ENCODE results near the gene PPP4C.
"Not testable (repeated sequence)": the region's sequence is repeated elsewhere in the genome, so short reads cannot be mapped to it uniquely, and the experiment has no call there.

Gene PPP4C

GRCh38 chr16:30040690-30041089, 35.1 kb upstream of the PPP4C start:
- not testable (repeated sequence) for H3K4me1 ChIP-seq (ENCODE audit: control insufficient read depth, insufficient read depth, low read length); H3K4me3 ChIP-seq (ENCODE audit: low read depth, low read length); H3K36me3 ChIP-seq (ENCODE audit: control insufficient read depth, insufficient read depth, low read length); H3K9ac ChIP-seq (ENCODE audit: low read depth, low read length); H3K27me3 ChIP-seq (ENCODE audit: control insufficient read depth, insufficient read depth, low read length); H3K9me3 ChIP-seq (ENCODE audit: control insufficient read depth, insufficient read depth, low read length)

GRCh38 chr16:30041841-30042240, 34.0 kb upstream of the PPP4C start:
- no peaks in the 10 kb centered on the region for H3K9me3 ChIP-seq (ENCODE audit: control insufficient read depth, insufficient read depth, low read length)
- H3K4me1 ChIP-seq (ENCODE audit: control insufficient read depth, insufficient read depth, low read length) = no peaks in the 10 kb centered on the region
- peaks cover 6% of the 10 kb centered on the region for H3K27me3 ChIP-seq (ENCODE audit: control insufficient read depth, insufficient read depth, low read length)
- H3K36me3 ChIP-seq (ENCODE audit: control insufficient read depth, insufficient read depth, low read length) = no peaks in the 10 kb centered on the region
- H3K9ac ChIP-seq (ENCODE audit: low read depth, low read length) = no peak overlapping the region
- H3K4me3 ChIP-seq (ENCODE audit: low read depth, low read length) = no peak overlapping the region

GRCh38 chr16:30046178-30046577, 29.6 kb upstream of the PPP4C start:
- no peak overlapping the region for H3K9ac ChIP-seq (ENCODE audit: low read depth, low read length)
- H3K36me3 ChIP-seq (ENCODE audit: control insufficient read depth, insufficient read depth, low read length) = no peaks in the 10 kb centered on the region
- no peaks in the 10 kb centered on the region for H3K9me3 ChIP-seq (ENCODE audit: control insufficient read depth, insufficient read depth, low read length)
- H3K4me1 ChIP-seq (ENCODE audit: control insufficient read depth, insufficient read depth, low read length) = no peaks in the 10 kb centered on the region
- H3K4me3 ChIP-seq (ENCODE audit: low read depth, low read length) = no peak overlapping the region
- H3K27me3 ChIP-seq (ENCODE audit: control insufficient read depth, insufficient read depth, low read length) = peaks cover 5% of the 10 kb centered on the region

GRCh38 chr16:30046588-30046987, 29.2 kb upstream of the PPP4C start:
- Histone ChIP-seq H3K36me3 (ENCODE audit: control insufficient read depth, insufficient read depth, low read length) (no peaks in the 10 kb centered on the region), H3K9me3 (ENCODE audit: control insufficient read depth, insufficient read depth, low read length) (no peaks in the 10 kb centered on the region), H3K4me1 (ENCODE audit: control insufficient read depth, insufficient read depth, low read length) (no peaks in the 10 kb centered on the region), H3K4me3 (ENCODE audit: low read depth, low read length) (no peak overlapping the region), H3K27me3 (ENCODE audit: control insufficient read depth, insufficient read depth, low read length) (peaks cover 5% of the 10 kb centered on the region), H3K9ac (ENCODE audit: low read depth, low read length) (no peak overlapping the region)

GRCh38 chr16:30049871-30050270, 25.9 kb upstream of the PPP4C start:
- Histone ChIP-seq H3K36me3 (ENCODE audit: control insufficient read depth, insufficient read depth, low read length) (no peaks in the 10 kb centered on the region), H3K27me3 (ENCODE audit: control insufficient read depth, insufficient read depth, low read length) (peaks cover 8% of the 10 kb centered on the region), H3K9me3 (ENCODE audit: control insufficient read depth, insufficient read depth, low read length) (no peaks in the 10 kb centered on the region), H3K4me3 (ENCODE audit: low read depth, low read length) (no peak overlapping the region), H3K9ac (ENCODE audit: low read depth, low read length) (no peak overlapping the region), H3K4me1 (ENCODE audit: control insufficient read depth, insufficient read depth, low read length) (peaks cover 2% of the 10 kb centered on the region)

- Histone ChIP-seq H3K4me3 (ENCODE audit: low read depth, low read length) (no peak overlapping the region), H3K9ac (ENCODE audit: low read depth, low read length) (no peak overlapping the region)
These were observed 24.3 kb upstream of the PPP4C start for GRCh38 chr16:30051518-30051917.

GRCh38 chr16:30052671-30053372, 23.0 kb upstream of the PPP4C start:
- H3K9me3 ChIP-seq (ENCODE audit: control insufficient read depth, insufficient read depth, low read length) = no peaks in the 10 kb centered on the region
- no peaks in the 10 kb centered on the region for H3K36me3 ChIP-seq (ENCODE audit: control insufficient read depth, insufficient read depth, low read length)
- peaks cover 2% of the 10 kb centered on the region for H3K4me1 ChIP-seq (ENCODE audit: control insufficient read depth, insufficient read depth, low read length)
- H3K4me3 ChIP-seq (ENCODE audit: low read depth, low read length) = peak overlapping the region; percentile 78
- no peak overlapping the region for H3K9ac ChIP-seq (ENCODE audit: low read depth, low read length)
- peaks cover 3% of the 10 kb centered on the region for H3K27me3 ChIP-seq (ENCODE audit: control insufficient read depth, insufficient read depth, low read length)

More at GRCh38 chr16:30051518-30051917, 24.3 kb upstream of the PPP4C start:
- H3K4me1 ChIP-seq (ENCODE audit: control insufficient read depth, insufficient read depth, low read length) = peaks cover 2% of the 10 kb centered on the region
- H3K36me3 ChIP-seq (ENCODE audit: control insufficient read depth, insufficient read depth, low read length) = no peaks in the 10 kb centered on the region
- no peaks in the 10 kb centered on the region for H3K9me3 ChIP-seq (ENCODE audit: control insufficient read depth, insufficient read depth, low read length)
- peaks cover 7% of the 10 kb centered on the region for H3K27me3 ChIP-seq (ENCODE audit: control insufficient read depth, insufficient read depth, low read length)

- peak overlapping the region; percentile 78 for H3K4me3 ChIP-seq (ENCODE audit: low read depth, low read length)
- H3K4me1 ChIP-seq (ENCODE audit: control insufficient read depth, insufficient read depth, low read length) = peaks cover 2% of the 10 kb centered on the region
- no peak overlapping the region for H3K9ac ChIP-seq (ENCODE audit: low read depth, low read length)
- H3K36me3 ChIP-seq (ENCODE audit: control insufficient read depth, insufficient read depth, low read length) = no peaks in the 10 kb centered on the region
- H3K27me3 ChIP-seq (ENCODE audit: control insufficient read depth, insufficient read depth, low read length) = peaks cover 3% of the 10 kb centered on the region
- no peaks in the 10 kb centered on the region for H3K9me3 ChIP-seq (ENCODE audit: control insufficient read depth, insufficient read depth, low read length)
These were observed 22.3 kb upstream of the PPP4C start for GRCh38 chr16:30053376-30054015.

- no peak overlapping the region for H3K4me3 ChIP-seq (ENCODE audit: low read depth, low read length)
- H3K27me3 ChIP-seq (ENCODE audit: control insufficient read depth, insufficient read depth, low read length) = peaks cover 3% of the 10 kb centered on the region
- H3K9ac ChIP-seq (ENCODE audit: low read depth, low read length) = no peak overlapping the region
- no peaks in the 10 kb centered on the region for H3K36me3 ChIP-seq (ENCODE audit: control insufficient read depth, insufficient read depth, low read length)
- no peaks in the 10 kb centered on the region for H3K9me3 ChIP-seq (ENCODE audit: control insufficient read depth, insufficient read depth, low read length)
- H3K4me1 ChIP-seq (ENCODE audit: control insufficient read depth, insufficient read depth, low read length) = peaks cover 2% of the 10 kb centered on the region
These were observed 21.3 kb upstream of the PPP4C start for GRCh38 chr16:30054451-30054850.

- no peak overlapping the region for H3K4me3 ChIP-seq (ENCODE audit: low read depth, low read length)
- H3K36me3 ChIP-seq (ENCODE audit: control insufficient read depth, insufficient read depth, low read length) = no peaks in the 10 kb centered on the region
- H3K9ac ChIP-seq (ENCODE audit: low read depth, low read length) = no peak overlapping the region
- H3K27me3 ChIP-seq (ENCODE audit: control insufficient read depth, insufficient read depth, low read length) = peaks cover 3% of the 10 kb centered on the region
- H3K4me1 ChIP-seq (ENCODE audit: control insufficient read depth, insufficient read depth, low read length) = peaks cover 2% of the 10 kb centered on the region
- no peaks in the 10 kb centered on the region for H3K9me3 ChIP-seq (ENCODE audit: control insufficient read depth, insufficient read depth, low read length)
These were observed 20.7 kb upstream of the PPP4C start for GRCh38 chr16:30054959-30055553.

GRCh38 chr16:30060346-30060745, 15.4 kb upstream of the PPP4C start:
- H3K4me1 ChIP-seq (ENCODE audit: control insufficient read depth, insufficient read depth, low read length) = peaks cover 5% of the 10 kb centered on the region
- no peaks in the 10 kb centered on the region for H3K27me3 ChIP-seq (ENCODE audit: control insufficient read depth, insufficient read depth, low read length)
- H3K36me3 ChIP-seq (ENCODE audit: control insufficient read depth, insufficient read depth, low read length) = no peaks in the 10 kb centered on the region
- H3K9ac ChIP-seq (ENCODE audit: low read depth, low read length) = no peak overlapping the region
- H3K9me3 ChIP-seq (ENCODE audit: control insufficient read depth, insufficient read depth, low read length) = no peaks in the 10 kb centered on the region
- H3K4me3 ChIP-seq (ENCODE audit: low read depth, low read length) = no peak overlapping the region
